ENCODE data around the gene KLHL35.

KLHL35 gene

GRCh38 chr11:75450236-75450635 lies 17.2 kb upstream of the KLHL35 start:
- Histone ChIP-seq H3K9me2 (replicated peaks; ENCODE audit: insufficient read depth, low read length) (no peaks in the 10 kb centered on the region), H2AFZ (ENCODE audit: low read depth, low read length, severe bottlenecking) (no peak overlapping the region), H3K4me3 (ENCODE audit: insufficient read depth, low read length, poor library complexity, severe bottlenecking) (no peak overlapping the region), H3F3A (ENCODE audit: insufficient read depth) (no peaks in the 10 kb centered on the region), H3K27me3 (ENCODE audit: low read length) (no peaks in the 10 kb centered on the region), H3K36me3 (ENCODE audit: low read length) (no peaks in the 10 kb centered on the region), H3K79me2 (ENCODE audit: insufficient read depth, low read length) (no peaks in the 10 kb centered on the region), H3K27ac (ENCODE audit: low read depth, low read length) (no peak overlapping the region), H3K9ac (ENCODE audit: low read length) (no peak overlapping the region), H3K9me3 (ENCODE audit: insufficient read depth, low read length) (no peaks in the 10 kb centered on the region), H4K20me1 (ENCODE audit: low read depth, low read length) (no peaks in the 10 kb centered on the region), H3K4me2 (ENCODE audit: low read depth, low read length, poor library complexity, severe bottlenecking) (no peak overlapping the region)
- TF ChIP-seq, protein P1, sequence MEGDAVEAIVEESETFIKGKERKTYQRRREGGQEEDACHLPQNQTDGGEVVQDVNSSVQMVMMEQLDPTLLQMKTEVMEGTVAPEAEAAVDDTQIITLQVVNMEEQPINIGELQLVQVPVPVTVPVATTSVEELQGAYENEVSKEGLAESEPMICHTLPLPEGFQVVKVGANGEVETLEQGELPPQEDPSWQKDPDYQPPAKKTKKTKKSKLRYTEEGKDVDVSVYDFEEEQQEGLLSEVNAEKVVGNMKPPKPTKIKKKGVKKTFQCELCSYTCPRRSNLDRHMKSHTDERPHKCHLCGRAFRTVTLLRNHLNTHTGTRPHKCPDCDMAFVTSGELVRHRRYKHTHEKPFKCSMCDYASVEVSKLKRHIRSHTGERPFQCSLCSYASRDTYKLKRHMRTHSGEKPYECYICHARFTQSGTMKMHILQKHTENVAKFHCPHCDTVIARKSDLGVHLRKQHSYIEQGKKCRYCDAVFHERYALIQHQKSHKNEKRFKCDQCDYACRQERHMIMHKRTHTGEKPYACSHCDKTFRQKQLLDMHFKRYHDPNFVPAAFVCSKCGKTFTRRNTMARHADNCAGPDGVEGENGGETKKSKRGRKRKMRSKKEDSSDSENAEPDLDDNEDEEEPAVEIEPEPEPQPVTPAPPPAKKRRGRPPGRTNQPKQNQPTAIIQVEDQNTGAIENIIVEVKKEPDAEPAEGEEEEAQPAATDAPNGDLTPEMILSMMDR (IDR thresholded peaks at IDR 0.05; ENCODE audit: insufficient read depth, low read length, poor library complexity, severe bottlenecking) = no peak
- no peak for TF ChIP-seq EZH2phosphoT487 (conservative IDR thresholded peaks at IDR 0.05; ENCODE audit: low read length)

- Histone ChIP-seq H4K20me1 (ENCODE audit: low read depth, low read length) (no peaks in the 10 kb centered on the region), H3K79me2 (ENCODE audit: insufficient read depth, low read length) (no peaks in the 10 kb centered on the region), H2AFZ (ENCODE audit: low read depth, low read length, severe bottlenecking) (no peak overlapping the region), H3K36me3 (ENCODE audit: low read length) (no peaks in the 10 kb centered on the region), H3K9me2 (replicated peaks; ENCODE audit: insufficient read depth, low read length) (no peaks in the 10 kb centered on the region), H3K9ac (ENCODE audit: low read length) (no peak overlapping the region), H3K27me3 (ENCODE audit: low read length) (no peaks in the 10 kb centered on the region), H3K4me3 (ENCODE audit: insufficient read depth, low read length, poor library complexity, severe bottlenecking) (no peak overlapping the region), H3K9me3 (ENCODE audit: insufficient read depth, low read length) (no peaks in the 10 kb centered on the region), H3F3A (ENCODE audit: insufficient read depth) (no peaks in the 10 kb centered on the region), H3K27ac (ENCODE audit: low read depth, low read length) (no peak overlapping the region), H3K4me2 (ENCODE audit: low read depth, low read length, poor library complexity, severe bottlenecking) (no peak overlapping the region)
- TF ChIP-seq EZH2phosphoT487 (conservative IDR thresholded peaks at IDR 0.05; ENCODE audit: low read length) = no peak
- TF ChIP-seq, protein P1 (IDR thresholded peaks at IDR 0.05; ENCODE audit: insufficient read depth, low read length, poor library complexity, severe bottlenecking) = no peak
Measured at GRCh38 chr11:75449776-75450175, 16.8 kb upstream of the KLHL35 start.

GRCh38 chr11:75449271-75449670 lies 16.3 kb upstream of the KLHL35 start:
- Histone ChIP-seq H3K36me3 (ENCODE audit: low read length) (no peaks in the 10 kb centered on the region), H3K27me3 (ENCODE audit: low read length) (no peaks in the 10 kb centered on the region), H3F3A (ENCODE audit: insufficient read depth) (no peaks in the 10 kb centered on the region), H3K4me3 (ENCODE audit: insufficient read depth, low read length, poor library complexity, severe bottlenecking) (no peak overlapping the region), H3K79me2 (ENCODE audit: insufficient read depth, low read length) (no peaks in the 10 kb centered on the region), H3K9me3 (ENCODE audit: insufficient read depth, low read length) (no peaks in the 10 kb centered on the region), H3K9me2 (replicated peaks; ENCODE audit: insufficient read depth, low read length) (no peaks in the 10 kb centered on the region), H3K9ac (ENCODE audit: low read length) (no peak overlapping the region), H2AFZ (ENCODE audit: low read depth, low read length, severe bottlenecking) (no peak overlapping the region), H3K27ac (ENCODE audit: low read depth, low read length) (no peak overlapping the region), H3K4me2 (ENCODE audit: low read depth, low read length, poor library complexity, severe bottlenecking) (no peak overlapping the region), H4K20me1 (ENCODE audit: low read depth, low read length) (no peaks in the 10 kb centered on the region)
- TF ChIP-seq, protein P1 (IDR thresholded peaks at IDR 0.05; ENCODE audit: insufficient read depth, low read length, poor library complexity, severe bottlenecking) = no peak
- no peak for TF ChIP-seq EZH2phosphoT487 (conservative IDR thresholded peaks at IDR 0.05; ENCODE audit: low read length)

Data from SU-DHL-6 (cell line).